HepG2 (cell line): Measurements from ENCODE around the gene PSKH1. TPM values are rescaled to one million over a fixed set of nuclear protein-coding genes. Genes with fewer than 3 reads are reported as not detected.

Source experiments
- ATAC-seq: fragments of 200-7000 bp; cut with Tn5 transposase; 3 replicates; pipeline ENCODE4 v1.9.1; 2020; ENCODE audit warnings: mild to moderate bottlenecking, moderate library complexity
- BruUV-seq: library from RNA; stranded (reverse); fragments of 400-500 nt; replicated peaks from 2 replicates; lab custom pipeline; 2021; lab: Mats Ljungman, UMichigan
- CTCF ChIA-PET: fragments of 300-600 bp; formaldehyde crosslinking; extraction: SDS; loops from one replicate; lab custom pipeline; 2021; ENCODE audit warnings: low total read pairs, inconsistent platforms, low intra/inter-chr PET ratio; lab: Yijun Ruan, JAX
- POLR2A ChIA-PET: fragments of 350-600 bp; sonication (Branson Sonifier 250); formaldehyde crosslinking; loops from one replicate; lab custom pipeline; 2020; ENCODE audit warnings: antibody characterized with exemption, inconsistent platforms; lab: Yijun Ruan, JAX
- DNase-seq: peaks from one replicate; pipeline ENCODE4 v3.0.0-alpha.2; 2015; ENCODE audit warnings: low spot score
- FAIRE-seq: peaks from 3 replicates; lab custom pipeline; 2011; peaks lifted over from hg19 to GRCh38; lab: Jason Lieb, UNC
- H2AFZ ChIP-seq: one replicate; pipeline ENCODE4 v1.6.1; 2011; ENCODE audit warnings: low read length, inconsistent platforms
- H3K27ac ChIP-seq: fragments of 300-600 bp; 3 replicates; pipeline ENCODE4 v1.8.0; 2011; ENCODE audit warnings: mixed run types, mild to moderate bottlenecking, mixed read lengths, low read length, inconsistent platforms; ENCODE audit not compliant: insufficient read depth; ENCODE audit errors: extremely low read length
- H3K27me3 ChIP-seq, 2 experiments: fragments of 200-600 bp in 1 of 2; 2 replicates in 1 of 2; 3 replicates in 1 of 2; pipeline versions ENCODE4 v1.6.0 to v1.8.0; 2011; ENCODE audit warnings: low read length in 2 of 2, mild to moderate bottlenecking in 2 of 2, moderate library complexity in 2 of 2, inconsistent platforms in 1 of 2; ENCODE audit not compliant: insufficient read depth in 2 of 2, control insufficient read depth in 1 of 2
- H3K36me3 ChIP-seq, 2 experiments: fragments of 200-600 bp in 1 of 2; replicated peaks in 1 of 2; 2 replicates in 1 of 2; 3 replicates in 1 of 2; pipeline versions ENCODE4 v1.5.1 to v1.8.0; 2011; ENCODE audit warnings: low read length in 2 of 2, inconsistent platforms in 1 of 2; ENCODE audit not compliant: insufficient read depth in 2 of 2, control insufficient read depth in 1 of 2
- H3K4me1 ChIP-seq: 2 replicates; pipeline ENCODE4 v1.5.1; 2012; ENCODE audit warnings: low read length, inconsistent platforms; ENCODE audit not compliant: insufficient read depth
- H3K4me2 ChIP-seq: 2 replicates; pipeline ENCODE4 v1.6.0; 2011; ENCODE audit warnings: low read depth, low read length, inconsistent platforms
- H3K4me3 ChIP-seq, 3 experiments: fragments of 200-600 bp in 1 of 3; sonication (generic), shearing (Covaris generic) in 1 of 3; replicated peaks in 1 of 3; 2 replicates each; pipeline ENCODE4 v1.5.1; 2011 to 2016; ENCODE audit warnings: low read length in 3 of 3, inconsistent platforms in 2 of 3, low read depth in 2 of 3, mild to moderate bottlenecking in 2 of 3, control low read depth in 1 of 3, mixed read lengths in 1 of 3; ENCODE audit not compliant: insufficient read depth in 1 of 3
- H3K79me2 ChIP-seq: one replicate; pipeline ENCODE4 v1.6.1; 2011; ENCODE audit warnings: low read length, inconsistent platforms; ENCODE audit not compliant: insufficient read depth
- H3K9ac ChIP-seq: 2 replicates; pipeline ENCODE4 v1.6.0; 2011; ENCODE audit warnings: mild to moderate bottlenecking, low read depth, low read length, inconsistent platforms; ENCODE audit not compliant: insufficient read depth
- H3K9me3 ChIP-seq: 2 replicates; pipeline ENCODE4 v1.5.1; 2012; ENCODE audit warnings: mild to moderate bottlenecking, low read length
- H4K20me1 ChIP-seq: 2 replicates; pipeline ENCODE4 v1.6.0; 2011; ENCODE audit warnings: inconsistent platforms, mild to moderate bottlenecking, low read length, moderate library complexity; ENCODE audit not compliant: insufficient read depth
- CHD2 ChIP-seq: IDR thresholded peaks from 2 replicates; pipeline ENCODE4 v1.6.1; 2011; ENCODE audit warnings: low read depth, low read length, improper control_type of control experiment
- HDAC6 ChIP-seq: fragments of 200-600 bp; sonication (generic); IDR thresholded peaks from 2 replicates; pipeline ENCODE4 v1.7.0; 2017; ENCODE audit warnings: mild to moderate bottlenecking, antibody characterized with exemption, low read length, low read depth
- HOXA7 ChIP-seq: sonication (generic); formaldehyde crosslinking; IDR thresholded peaks from 2 replicates; pipeline ENCODE4 v1.8.1; 2022; ENCODE audit warnings: mild to moderate bottlenecking, missing genetic modification reagents, moderate library complexity
- JUND ChIP-seq: sonication (generic); formaldehyde crosslinking; IDR thresholded peaks from 2 replicates; pipeline ENCODE4 v1.8.0; 2022; ENCODE audit warnings: mild to moderate bottlenecking, missing genetic modification reagents
- NAIF1 ChIP-seq: sonication (generic); formaldehyde crosslinking; IDR thresholded peaks from 2 replicates; pipeline ENCODE4 v1.5.0; 2020; ENCODE audit warnings: mild to moderate bottlenecking, missing genetic modification reagents, borderline replicate concordance
- NR1H2 ChIP-seq: sonication (generic); formaldehyde crosslinking; IDR thresholded peaks from 2 replicates; pipeline ENCODE4 v1.8.1; 2022; ENCODE audit warnings: low read depth, missing genetic modification reagents, borderline replicate concordance
- RARG ChIP-seq: sonication (generic); formaldehyde crosslinking; IDR thresholded peaks from 2 replicates; pipeline ENCODE4 v1.4.0; 2020; ENCODE audit warnings: low read depth, mild to moderate bottlenecking, missing genetic modification reagents
- SP140L ChIP-seq: sonication (generic); formaldehyde crosslinking; IDR thresholded peaks from 2 replicates; pipeline ENCODE4 v1.4.0; 2020; ENCODE audit warnings: missing genetic modification reagents, borderline replicate concordance
- TBX2 ChIP-seq: sonication (generic); formaldehyde crosslinking; IDR thresholded peaks from 2 replicates; pipeline ENCODE4 v1.5.0; 2020; ENCODE audit warnings: missing genetic modification reagents, mild to moderate bottlenecking, borderline replicate concordance
- TOE1 ChIP-seq: sonication (generic); formaldehyde crosslinking; IDR thresholded peaks from 2 replicates; pipeline ENCODE4 v1.4.0; 2020; ENCODE audit warnings: mild to moderate bottlenecking, missing genetic modification reagents
- USF2 ChIP-seq, 2 experiments: sonication (generic) in 1 of 2; formaldehyde crosslinking in 1 of 2; IDR thresholded peaks; 2 replicates each; pipeline versions ENCODE4 v1.5.1 to v1.6.1; 2011 to 2020; ENCODE audit warnings: borderline replicate concordance in 1 of 2, low read depth in 1 of 2, low read length in 1 of 2, mild to moderate bottlenecking in 1 of 2, missing genetic modification reagents in 1 of 2, moderate library complexity in 1 of 2
- ZBTB34 ChIP-seq: sonication (generic); formaldehyde crosslinking; IDR thresholded peaks from 2 replicates; pipeline ENCODE4 v1.8.0; 2022; ENCODE audit warnings: mild to moderate bottlenecking, missing genetic modification reagents
- ZNF441 ChIP-seq: sonication (generic); formaldehyde crosslinking; IDR thresholded peaks from 2 replicates; pipeline ENCODE4 v1.7.0; 2021; ENCODE audit warnings: missing genetic modification reagents, borderline replicate concordance
- ZNF609 ChIP-seq: sonication (generic); formaldehyde crosslinking; IDR thresholded peaks from 2 replicates; pipeline ENCODE4 v1.4.0; 2020; ENCODE audit warnings: mild to moderate bottlenecking, missing genetic modification reagents, borderline replicate concordance
- ZNF839 ChIP-seq: sonication (generic); formaldehyde crosslinking; IDR thresholded peaks from 2 replicates; pipeline ENCODE4 v1.4.0; 2020; ENCODE audit warnings: missing genetic modification reagents, mild to moderate bottlenecking, borderline replicate concordance
- ZSCAN20 ChIP-seq: sonication (generic); formaldehyde crosslinking; IDR thresholded peaks from 2 replicates; pipeline ENCODE4 v1.4.0; 2020; ENCODE audit warnings: missing genetic modification reagents, mild to moderate bottlenecking, borderline replicate concordance
- WGBS: methylation state at CpG from one replicate; pipeline ENCODE4 v1.1.6; 2017; ENCODE audit warnings: low lambda C conversion rate; 5-methylcytosine and 5-hydroxymethylcytosine counted together
- in situ Hi-C: cut with HindIII; loops from 2 replicates; pipeline ENCODE4 v1.10.0; 2017; ENCODE audit warnings: low pct_unique_long_range_greater_than_20kb; ENCODE audit not compliant: extremely low pct_ligation_motif_present
- intact Hi-C: fragments of 100-400 bp; cut with micrococcal nuclease; formaldehyde crosslinking; loops from one replicate; pipeline ENCODE4 v1.10.0; 2022; ENCODE audit not compliant: unreplicated experiment
- polyA plus RNA-seq, 8 experiments: library from polyadenylated mRNA; depleted of rRNA in 3 of 8; stranded (reverse) in 7 of 8; unstranded in 1 of 8; fragments of >200 nt; fragmentation: Illumina TruSeq in 4 of 8; extraction: Trizol in 4 of 8; gene quantifications; 2 replicates each; pipeline versions ENCODE4 v1.2.1 to v1.2.3, GENCODE V29; 2011 to 2016; ENCODE audit warnings: low read depth in 4 of 8, missing spikeins in 1 of 8, mixed read lengths in 1 of 8; ENCODE audit not compliant: insufficient read depth in 1 of 8
- total RNA-seq, 5 experiments: library from RNA; depleted of rRNA; stranded (reverse); fragments of >200 nt; fragmentation: Illumina TruSeq; extraction: Trizol; gene quantifications; 2 replicates each; pipeline ENCODE4 v1.2.3, GENCODE V29; 2016; ENCODE audit warnings: low read depth in 1 of 5

Gene PSKH1
- total and polyA plus RNA-seq, 2 of the 13 experiments (the other 11 are each of a cell fraction or from before 2014, with no cell fraction given), result 8.4 to 19.1 TPM

- ATAC-seq (peak; percentile 8), DNase-seq (no peak), FAIRE-seq (peak; percentile 4)
- intact Hi-C loops, result loop anchor here (1.0 kb wide), 2 partner anchors 8 to 105 kb away; no protein-coding TSS in a partner anchor
- Histone ChIP-seq H3K4me2 (peak overlapping the region; percentile 99), H3K9me3 (no peaks in the 10 kb centered on the region), H3K9ac (peak overlapping the region; percentile 67), H3K79me2 (peaks cover 24% of the 10 kb centered on the region), H3K4me1 (peaks cover 30% of the 10 kb centered on the region), H3K27ac (peak overlapping the region; percentile 35), H3K36me3 (peaks cover 2 to 6% of the 10 kb centered on the region in 2 experiments; a peak in 2 of 5 replicates), H3K4me3 (peak overlapping the region; percentile 86 to 97 (median 97)), H4K20me1 (no peaks in the 10 kb centered on the region), H2AFZ (no peak overlapping the region), H3K27me3 (no peaks in the 10 kb centered on the region; a peak in 1 of 5 replicates)
- TSS peak; percentile 22 for BruUV-seq
- WGBS, result 7% methylated on average over 11 of the region's 13 CpGs
- POLR2A ChIA-PET, result interaction anchor here (0.6 to 4.6 kb wide), 32 partner anchors 9 to 373 kb away, joined by 3 to 40 read pairs (median 5); partner anchors contain the start of genes ACD, CTCF, DDX28 and DPEP2
- in situ Hi-C loops, result loop anchor here (10.0 kb wide), 1 partner anchor 270 kb away; the partner anchor contains the start of genes ACD, C16orf86, ENKD1 and PARD6A
- CTCF ChIA-PET, result interaction anchor here (2.4 kb wide), 1 partner anchor 119 kb away, joined by 6 read pairs; no protein-coding TSS in a partner anchor
- TF ChIP-seq ZNF441 (CRISPR knock-in tag), result 0 out of 2 replicates have a peak, but pooled peaks have one; percentile 5
- TF ChIP-seq NAIF1, result no peak
- TF ChIP-seq SP140L (CRISPR knock-in tag), result no peak
- no peak for TF ChIP-seq ZBTB34 (CRISPR knock-in tag)
- TF ChIP-seq USF2 (IDR thresholded peaks at IDR 0.05; ENCODE audit: low read depth, low read length), result no peak
- no peak for TF ChIP-seq USF2 (CRISPR knock-in tag; IDR thresholded peaks at IDR 0.05; ENCODE audit: borderline replicate concordance)
- TF ChIP-seq RARG (CRISPR knock-in tag), result no peak
- TF ChIP-seq NR1H2 (CRISPR knock-in tag), result no peak
- no peak for TF ChIP-seq CHD2
- no peak for TF ChIP-seq TOE1 (CRISPR knock-in tag)
- TF ChIP-seq HDAC6, result no peak
- TF ChIP-seq ZNF839 (CRISPR knock-in tag), result no peak
- no peak for TF ChIP-seq ZSCAN20 (CRISPR knock-in tag)
- TF ChIP-seq ZNF609 (CRISPR knock-in tag), result no peak
- no peak for TF ChIP-seq JUND
- TF ChIP-seq HOXA7 (CRISPR knock-in tag), result no peak
- TF ChIP-seq TBX2 (CRISPR knock-in tag), result no peak
Measured at GRCh38 chr16:67935101-67935401, 42.0 kb downstream of the PSKH1 start.
